ENCODE results near the gene NRCAM.
"Not testable (repeated sequence)": the region's sequence is repeated elsewhere in the genome, so short reads cannot be mapped to it uniquely, and the experiment has no call there.

NRCAM gene

GRCh38 chr7:108468246-108468645 is 12.0 kb upstream of the NRCAM start:
- no peak overlapping the region for H2AFZ ChIP-seq
- H3K27ac ChIP-seq: no peak overlapping the region
- no peak for TF ChIP-seq CTCF (IDR thresholded peaks at IDR 0.05)
- H3K9me3 ChIP-seq (ENCODE audit: control insufficient read depth, low read length): no peaks in the 10 kb centered on the region
- H3K79me2 ChIP-seq: no peaks in the 10 kb centered on the region
- no peaks in the 10 kb centered on the region for H3K4me1 ChIP-seq
- H3K9ac ChIP-seq: no peak overlapping the region
- no peaks in the 10 kb centered on the region for H3K27me3 ChIP-seq (ENCODE audit: control insufficient read depth, insufficient read depth, low read length)
- no peak overlapping the region for H3K4me2 ChIP-seq (ENCODE audit: low read length)
- no peaks in the 10 kb centered on the region for H3K36me3 ChIP-seq (ENCODE audit: control insufficient read depth, insufficient read depth, low read length)
- H3K4me3 ChIP-seq (ENCODE audit: low read depth, low read length): no peak overlapping the region

GRCh38 chr7:108467391-108467790 is 11.2 kb upstream of the NRCAM start:
- Histone ChIP-seq H3K4me1 (no peaks in the 10 kb centered on the region), H3K9ac (no peak overlapping the region), H2AFZ (no peak overlapping the region), H3K27me3 (ENCODE audit: control insufficient read depth, insufficient read depth, low read length) (no peaks in the 10 kb centered on the region), H3K4me3 (ENCODE audit: low read depth, low read length) (no peak overlapping the region), H3K27ac (no peak overlapping the region), H3K36me3 (ENCODE audit: control insufficient read depth, insufficient read depth, low read length) (no peaks in the 10 kb centered on the region), H3K79me2 (no peaks in the 10 kb centered on the region), H3K9me3 (ENCODE audit: control insufficient read depth, low read length) (no peaks in the 10 kb centered on the region), H3K4me2 (ENCODE audit: low read length) (no peak overlapping the region)
- TF ChIP-seq CTCF (IDR thresholded peaks at IDR 0.05): no peak

- not testable (repeated sequence) for H3K9ac ChIP-seq; H3K27me3 ChIP-seq (ENCODE audit: control insufficient read depth, insufficient read depth, low read length); H2AFZ ChIP-seq; H3K4me1 ChIP-seq; H3K4me3 ChIP-seq (ENCODE audit: low read depth, low read length); H3K27ac ChIP-seq; H3K79me2 ChIP-seq; H3K9me3 ChIP-seq (ENCODE audit: control insufficient read depth, low read length); H3K36me3 ChIP-seq (ENCODE audit: control insufficient read depth, insufficient read depth, low read length); H3K4me2 ChIP-seq (ENCODE audit: low read length)
Observed at GRCh38 chr7:108466322-108466721, 10.1 kb upstream of the NRCAM start.

- H3K9ac ChIP-seq: no peak overlapping the region
- no peaks in the 10 kb centered on the region for H3K36me3 ChIP-seq (ENCODE audit: control insufficient read depth, insufficient read depth, low read length)
- no peaks in the 10 kb centered on the region for H3K4me1 ChIP-seq
- TF ChIP-seq CTCF (IDR thresholded peaks at IDR 0.05): no peak
- no peak overlapping the region for H3K4me3 ChIP-seq (ENCODE audit: low read depth, low read length)
- no peak overlapping the region for H3K4me2 ChIP-seq (ENCODE audit: low read length)
- no peak overlapping the region for H3K27ac ChIP-seq
- no peaks in the 10 kb centered on the region for H3K9me3 ChIP-seq (ENCODE audit: control insufficient read depth, low read length)
- no peak overlapping the region for H2AFZ ChIP-seq
- H3K79me2 ChIP-seq: no peaks in the 10 kb centered on the region
- H3K27me3 ChIP-seq (ENCODE audit: control insufficient read depth, insufficient read depth, low read length): no peaks in the 10 kb centered on the region
Observed at GRCh38 chr7:108464743-108465142, 8.5 kb upstream of the NRCAM start.

- no peak overlapping the region for H3K4me2 ChIP-seq (ENCODE audit: low read length)
- no peak for TF ChIP-seq CTCF (IDR thresholded peaks at IDR 0.05)
- H3K9me3 ChIP-seq (ENCODE audit: control insufficient read depth, low read length): no peaks in the 10 kb centered on the region
- no peak overlapping the region for H3K9ac ChIP-seq
- H3K4me1 ChIP-seq: no peaks in the 10 kb centered on the region
- H3K27me3 ChIP-seq (ENCODE audit: control insufficient read depth, insufficient read depth, low read length): no peaks in the 10 kb centered on the region
- H2AFZ ChIP-seq: no peak overlapping the region
- no peak overlapping the region for H3K4me3 ChIP-seq (ENCODE audit: low read depth, low read length)
- no peak overlapping the region for H3K27ac ChIP-seq
- no peaks in the 10 kb centered on the region for H3K79me2 ChIP-seq
- H3K36me3 ChIP-seq (ENCODE audit: control insufficient read depth, insufficient read depth, low read length): no peaks in the 10 kb centered on the region
Observed at GRCh38 chr7:108463613-108464012, 7.4 kb upstream of the NRCAM start.

Measured in parathyroid adenoma (tissue), 2 donors.